GDM1 (cell line): Measurements from ENCODE around the gene LRRC45.

ENCODE experiments used
- DNase-seq: peaks from one replicate; lab custom pipeline; 2025; lab: John Stamatoyannopoulos, UW

LRRC45 gene

GRCh38 chr17:82007495-82008257 is 15.4 kb upstream of the LRRC45 start:
- DNase-seq: no peak

- no peak for DNase-seq
Measured at GRCh38 chr17:82008258-82008940, 14.7 kb upstream of the LRRC45 start.

DNA sequence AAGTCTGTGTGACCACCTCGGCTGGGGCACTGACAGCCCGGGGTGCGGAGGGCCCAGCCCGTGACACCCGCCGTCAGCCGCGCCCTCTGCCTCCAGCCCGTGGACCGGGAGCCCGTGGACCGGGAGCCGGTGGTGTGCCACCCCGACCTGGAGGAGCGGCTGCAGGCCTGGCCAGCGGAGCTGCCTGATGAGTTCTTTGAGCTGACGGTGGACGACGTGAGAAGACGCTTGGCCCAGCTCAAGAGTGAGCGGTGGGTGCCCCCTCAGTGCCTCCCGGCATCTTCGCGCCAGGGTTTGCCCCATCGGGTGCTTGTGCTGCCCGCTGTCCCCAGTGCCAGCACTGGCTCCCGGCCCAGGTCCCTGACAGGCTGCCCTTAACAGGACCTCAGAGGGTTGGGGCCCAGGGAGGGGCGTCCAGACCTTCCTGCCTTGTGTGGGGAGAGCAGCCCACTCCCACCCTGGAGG is 14.1 kb upstream of the LRRC45 start:
- no peak for DNase-seq

GRCh38 chr17:82009413-82009812 is 13.7 kb upstream of the LRRC45 start:
- no peak for DNase-seq

DNA sequence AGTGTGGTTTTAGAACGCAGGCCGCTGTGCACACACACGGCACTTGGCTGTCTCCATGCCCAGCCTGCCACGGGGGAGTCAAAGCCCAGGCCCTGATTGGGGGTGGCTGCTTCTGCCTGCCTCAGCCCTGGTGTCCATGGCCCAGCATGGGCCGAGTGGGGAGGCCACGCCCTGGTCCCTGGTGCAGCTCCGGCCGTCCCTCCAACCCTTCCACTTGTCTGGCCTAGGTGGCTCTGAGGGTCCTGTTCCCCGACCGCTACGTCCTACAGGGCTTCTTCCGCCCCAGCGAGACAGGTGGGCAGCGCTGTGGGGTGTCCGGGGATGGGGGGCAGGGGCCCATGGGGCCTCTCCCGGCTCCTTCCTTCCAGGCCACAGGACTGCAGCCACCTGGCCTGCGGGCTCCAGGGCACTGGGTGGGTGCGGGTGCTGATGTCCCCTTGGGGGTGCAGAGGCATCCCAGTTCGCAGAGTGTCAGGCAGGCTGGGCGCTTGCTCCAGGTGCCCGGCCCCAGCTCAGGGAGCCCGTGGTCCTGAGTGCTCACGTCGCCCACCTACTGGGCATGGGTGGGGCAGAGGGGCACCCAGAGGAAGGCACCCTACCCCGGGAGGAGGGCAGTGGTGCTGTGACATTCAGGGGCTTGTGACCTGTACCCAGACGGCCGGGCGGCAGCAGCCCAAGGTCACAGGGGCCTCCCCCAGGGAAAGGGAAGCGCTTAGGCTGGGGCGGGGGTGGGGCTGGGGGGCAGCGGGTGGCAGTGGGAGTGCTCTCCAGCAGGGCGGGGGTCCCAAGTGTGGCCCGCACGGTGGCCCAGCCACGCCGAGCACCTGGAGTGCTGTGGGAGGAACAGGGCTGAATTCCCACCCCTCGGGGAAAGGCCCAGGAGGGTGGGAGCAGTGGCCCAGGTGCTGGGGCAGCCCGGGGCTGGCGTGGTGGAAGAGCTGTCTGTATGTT is 12.3 kb upstream of the LRRC45 start:
- DNase-seq: no peak

GRCh38 chr17:82011617-82012187 is 11.4 kb upstream of the LRRC45 start:
- DNase-seq: no peak

DNA sequence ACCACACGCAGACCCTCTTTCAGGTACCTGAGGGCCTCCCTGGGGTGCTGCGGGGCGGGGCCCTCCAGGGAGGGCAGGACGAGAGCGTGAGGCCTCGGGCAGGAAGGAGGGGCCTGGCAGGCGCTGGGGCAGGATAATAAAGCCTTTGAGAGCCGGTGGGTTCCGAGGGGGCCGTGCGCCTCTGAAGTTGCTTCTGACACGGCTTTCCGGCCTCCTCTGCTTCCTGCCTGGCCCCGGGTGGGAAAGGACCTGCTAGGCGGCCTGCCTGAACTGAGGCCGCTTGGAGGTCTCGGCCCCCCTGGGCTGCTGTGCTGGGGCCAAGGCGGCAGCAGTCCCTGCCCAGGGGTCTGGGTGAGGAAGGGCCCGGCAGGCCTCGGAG is 10.9 kb upstream of the LRRC45 start:
- DNase-seq: no peak

DNA sequence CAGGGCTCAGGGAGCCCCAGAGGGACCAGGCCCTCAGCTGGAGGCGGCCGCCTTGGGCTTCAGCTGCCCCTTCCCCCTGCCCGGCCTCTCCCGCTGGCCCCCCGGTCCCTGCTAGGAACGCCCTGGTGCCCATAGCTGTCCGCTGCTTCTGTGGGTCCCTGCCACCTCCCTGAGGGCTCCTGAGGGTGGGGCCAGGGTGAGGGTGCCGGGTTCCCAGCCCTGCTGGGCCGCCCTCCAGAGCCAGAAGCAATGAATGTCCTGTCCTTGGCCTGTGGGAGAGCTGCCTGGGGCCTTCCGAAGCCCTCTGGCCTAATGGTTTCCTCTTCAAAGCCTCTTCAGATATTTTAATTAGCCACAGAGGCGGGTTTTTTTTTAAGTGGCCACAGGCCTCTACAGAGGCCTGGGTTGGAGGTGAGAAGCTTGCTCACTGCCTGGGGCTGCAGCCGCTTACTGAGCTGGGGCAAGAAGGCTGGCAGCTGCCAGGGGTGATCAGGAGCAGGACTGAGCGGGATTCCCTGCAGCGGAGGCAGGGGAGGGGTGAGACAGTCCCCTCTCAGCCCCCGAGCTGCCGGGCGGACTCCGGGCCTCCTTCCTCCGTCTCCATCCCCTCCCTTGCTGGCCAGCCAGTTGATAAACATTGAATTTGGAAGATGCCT is 10.3 kb upstream of the LRRC45 start:
- no peak for DNase-seq

GRCh38 chr17:82013341-82013740 is 9.8 kb upstream of the LRRC45 start:
- DNase-seq: no peak

DNA sequence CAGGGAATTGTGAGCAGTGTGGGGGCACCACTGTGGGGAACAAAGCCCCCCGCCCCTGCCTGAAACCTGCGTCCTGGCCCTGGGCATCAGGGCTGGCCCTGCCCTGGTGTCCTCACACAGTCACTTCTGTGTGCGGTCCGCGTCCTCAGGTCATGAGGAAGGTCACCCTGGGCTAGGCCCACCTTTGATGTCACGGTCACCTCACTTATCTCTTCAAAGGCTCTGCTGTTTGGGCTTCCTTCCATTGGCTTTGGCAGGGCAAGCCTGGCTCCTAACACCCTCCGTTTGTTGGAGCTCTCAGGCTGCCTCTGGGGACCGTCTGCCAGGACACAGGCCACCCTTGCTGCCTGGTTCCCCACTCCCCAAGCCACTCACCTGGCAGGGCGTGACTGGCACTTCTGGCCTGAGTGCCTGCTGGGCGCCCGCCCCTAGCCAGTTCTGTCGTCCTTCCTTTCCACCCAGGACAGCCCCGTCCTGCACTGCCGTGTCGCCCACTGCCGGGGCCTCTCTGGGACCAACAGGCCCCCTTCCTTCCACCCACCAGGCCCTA is 9.3 kb upstream of the LRRC45 start:
- no peak for DNase-seq

DNA sequence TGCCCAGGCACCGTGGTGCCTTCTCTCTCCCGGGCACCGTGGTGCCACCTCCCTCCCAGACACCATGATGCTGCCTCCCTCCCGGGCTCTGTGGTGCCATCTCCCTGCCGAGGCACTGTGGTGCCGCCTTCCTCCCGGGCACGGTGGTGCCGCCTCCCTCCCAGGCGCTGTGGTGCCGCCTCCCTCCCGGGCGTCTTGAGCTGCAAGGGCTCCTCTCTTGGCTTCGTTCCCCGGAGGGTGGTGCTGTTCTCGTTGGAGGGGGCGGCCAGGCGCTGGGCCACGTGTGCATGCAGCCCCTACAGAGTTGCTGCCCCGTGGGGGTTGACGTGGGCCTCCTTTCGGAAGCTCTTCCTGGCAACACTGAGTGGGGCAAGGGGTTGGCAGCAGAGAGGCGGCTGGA is 8.7 kb upstream of the LRRC45 start:
- DNase-seq: no peak

- DNase-seq: no peak
Measured at GRCh38 chr17:82014971-82015310, 8.2 kb upstream of the LRRC45 start.

GRCh38 chr17:82015311-82015971 is 7.7 kb upstream of the LRRC45 start:
- DNase-seq: no peak

GRCh38 chr17:82016061-82016874 is 6.8 kb upstream of the LRRC45 start:
- no peak for DNase-seq

- DNase-seq: no peak
Measured at GRCh38 chr17:82016875-82017459, 6.1 kb upstream of the LRRC45 start.

DNA sequence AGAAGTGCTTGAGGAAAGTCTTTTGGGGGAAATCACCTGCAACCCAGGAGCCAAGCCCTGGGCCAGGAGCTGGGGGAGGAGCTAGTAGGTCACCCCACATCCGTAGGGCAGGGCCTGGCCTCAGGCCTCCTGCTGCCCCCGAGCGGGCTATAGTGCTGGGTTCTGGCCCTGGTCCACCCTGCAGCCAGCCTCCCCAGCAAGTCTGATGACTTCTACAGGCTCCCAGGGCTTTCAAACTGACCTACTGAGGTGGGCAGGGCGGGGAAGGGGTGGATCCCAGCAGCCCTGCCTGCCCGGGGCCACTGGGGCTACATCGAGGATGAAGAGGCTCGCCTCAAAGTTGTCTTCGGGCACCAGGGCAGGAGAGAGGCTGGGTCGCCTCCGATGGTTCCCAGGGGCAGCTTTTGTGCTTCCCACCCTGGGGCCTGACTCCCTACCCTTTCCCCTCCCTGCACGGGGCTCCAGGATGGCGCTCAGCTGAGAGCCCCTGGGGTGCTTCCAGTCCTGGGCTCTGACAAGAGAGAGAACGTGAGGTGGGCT is 5.4 kb upstream of the LRRC45 start:
- DNase-seq: no peak

- no peak for DNase-seq
Measured at GRCh38 chr17:82018152-82018988, 4.7 kb upstream of the LRRC45 start.

DNA sequence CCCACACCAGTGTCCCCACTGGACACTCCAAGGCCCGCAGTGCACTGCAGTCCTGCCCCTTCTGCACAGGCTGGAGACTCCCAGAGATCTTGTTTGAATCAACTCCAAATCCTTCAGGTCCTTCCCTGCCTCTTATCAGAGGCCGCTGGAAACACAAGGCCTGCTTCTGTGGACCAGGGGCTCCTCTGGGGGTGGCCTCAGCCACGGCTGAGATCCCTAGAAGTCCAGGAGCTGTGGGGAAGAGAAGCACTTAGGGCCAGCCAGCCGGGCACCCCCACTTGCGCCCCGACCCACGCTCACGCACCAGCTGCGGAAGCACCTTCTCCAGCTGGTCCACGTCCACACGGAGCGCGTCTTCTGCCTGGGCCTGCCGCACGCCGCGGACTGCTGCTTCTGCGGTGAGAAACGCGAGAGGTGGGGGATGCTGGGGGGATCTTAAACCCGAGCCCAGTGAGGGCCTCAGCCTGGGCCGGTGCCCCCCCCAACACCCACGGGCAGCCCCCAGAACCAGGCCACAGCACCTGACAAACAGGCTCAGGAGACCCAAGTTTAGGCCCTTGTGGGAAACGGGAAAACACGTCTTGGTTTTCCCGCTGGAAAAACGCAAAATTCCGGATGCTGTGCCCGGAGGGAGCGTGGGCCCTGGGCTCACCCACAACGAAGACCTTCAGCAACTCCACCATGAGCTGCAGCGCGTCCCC is 4.0 kb upstream of the LRRC45 start:
- no peak for DNase-seq
